HG03354 (cell line): ENCODE data around the gene PLAC9.
A peak's percentile ranks its signal among the peaks of the same experiment; 100 is the strongest.

ENCODE experiments used
- ATAC-seq: cut with Tn5 transposase; IDR thresholded peaks from one replicate; pipeline ENCODE4 v1.9.1; 2021; ENCODE audit warnings: mild to moderate bottlenecking; ENCODE audit not compliant: unreplicated experiment, poor library complexity, severe bottlenecking

Gene PLAC9

DNA sequence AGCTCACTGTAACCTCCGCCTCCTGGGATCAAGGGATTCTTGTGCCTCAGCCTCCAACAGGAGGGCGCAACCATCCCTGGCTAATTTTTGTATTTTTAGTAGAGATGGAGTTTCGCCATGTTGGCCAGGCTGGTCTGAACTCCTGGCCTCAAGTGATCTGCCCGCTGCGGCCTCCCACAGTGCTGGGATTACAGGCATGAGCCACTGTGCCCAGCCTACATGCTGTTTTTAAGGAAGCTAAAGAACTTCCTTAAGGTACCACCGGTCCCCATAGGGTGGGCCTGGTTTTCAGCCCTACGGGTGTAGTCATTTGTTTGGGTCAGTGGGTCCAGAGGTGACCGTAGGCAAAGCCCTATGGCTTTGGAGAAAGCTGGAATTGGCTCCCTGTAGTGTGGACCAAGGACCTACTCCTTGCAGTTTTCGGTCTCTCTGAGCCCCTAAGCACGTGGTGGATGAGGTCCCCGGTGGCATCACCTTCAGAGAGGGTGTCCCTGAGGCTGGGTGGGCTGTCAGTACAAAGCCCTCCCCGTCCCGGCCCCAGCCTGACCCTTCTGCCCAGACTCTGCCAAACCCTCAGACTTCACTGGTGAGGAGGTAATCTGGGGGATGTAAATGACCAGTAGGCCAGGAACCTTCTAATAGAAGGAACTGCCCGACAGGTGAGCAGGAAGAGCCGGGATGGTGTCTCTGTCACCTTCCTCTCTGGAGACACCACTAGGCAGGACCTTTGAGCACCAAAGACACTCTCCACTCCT is 42.3 kb downstream of the PLAC9 start:
- no peak for ATAC-seq

DNA sequence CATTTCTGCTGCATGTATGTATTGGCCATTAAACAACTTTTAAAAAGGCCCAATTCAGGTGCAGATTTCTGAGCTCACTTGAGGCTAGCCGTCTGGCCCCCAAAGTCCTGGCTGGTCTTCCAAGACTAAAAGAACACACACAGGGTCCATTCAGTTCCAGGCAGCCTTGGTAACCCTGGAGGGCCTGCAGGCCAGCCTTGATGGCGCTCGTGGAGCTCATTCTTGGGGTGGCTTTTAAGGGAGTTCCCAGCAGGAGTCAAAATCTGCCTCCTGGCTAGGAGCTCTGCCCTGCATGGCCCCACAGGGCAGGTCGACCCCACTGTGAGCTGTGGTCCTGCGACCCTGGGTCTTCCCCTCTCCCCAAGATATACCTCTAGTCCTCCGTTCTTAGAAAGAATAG is 44.0 kb downstream of the PLAC9 start:
- ATAC-seq = no peak

DNA sequence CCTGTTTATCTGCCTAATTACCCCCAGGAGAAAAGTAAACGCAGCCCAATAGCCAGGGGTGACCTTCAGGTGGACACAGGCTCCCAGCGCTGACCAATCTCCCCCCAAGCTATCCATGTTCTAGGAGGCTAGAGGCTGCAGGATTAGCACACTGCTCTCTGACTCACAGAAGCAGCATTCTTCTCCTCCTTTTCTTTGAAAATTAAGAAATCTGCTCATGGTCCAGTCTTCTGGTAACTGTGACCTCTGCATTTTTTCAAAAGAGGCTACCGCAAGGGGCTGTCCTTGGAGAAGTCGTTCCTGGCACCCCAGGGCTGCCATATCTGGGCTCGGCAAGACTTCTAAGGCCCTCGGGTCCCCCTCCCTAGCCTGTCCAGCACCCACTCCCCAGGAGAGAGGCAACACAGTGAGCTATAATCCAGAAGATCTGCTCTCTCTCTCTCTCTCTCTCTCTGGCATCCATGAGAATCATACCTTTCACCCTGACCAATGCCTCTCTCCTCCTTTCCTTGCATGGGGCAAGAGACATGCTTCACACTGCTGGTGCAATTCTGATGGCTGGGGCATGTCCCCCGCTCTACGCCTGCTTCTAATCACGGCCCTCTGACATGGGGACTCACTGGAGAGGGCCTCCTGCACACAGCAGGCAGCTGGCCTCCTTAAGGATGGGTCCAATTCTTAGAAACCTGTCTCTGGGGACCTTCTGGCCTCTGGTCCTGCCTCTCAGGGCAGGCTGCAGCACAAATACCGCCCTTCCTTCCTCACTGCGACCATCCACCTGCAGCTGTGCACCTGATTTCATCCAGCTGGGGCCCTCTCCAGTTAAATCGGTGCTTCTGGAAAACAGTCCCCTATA is 45.5 kb downstream of the PLAC9 start:
- ATAC-seq = no peak

DNA sequence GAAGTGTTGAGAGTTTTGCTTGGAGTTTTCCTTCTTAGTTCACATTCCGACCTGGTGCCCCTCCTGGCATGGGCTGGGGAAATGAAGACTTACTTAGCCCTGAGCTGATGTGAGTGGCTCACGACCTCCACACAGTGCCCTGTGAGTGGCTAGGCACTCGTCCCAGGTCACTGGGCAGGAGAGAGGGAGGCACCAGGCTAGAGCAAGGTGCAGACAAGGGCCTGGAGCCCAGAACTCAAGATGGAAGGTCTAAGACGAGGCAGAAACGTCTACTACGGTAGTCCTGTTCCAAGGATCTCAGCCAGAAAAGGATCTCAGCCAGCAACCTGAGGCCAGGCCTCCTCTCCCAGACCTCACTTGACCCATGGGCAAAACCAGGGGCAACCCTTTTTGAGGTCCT is 50.5 kb downstream of the PLAC9 start:
- ATAC-seq = no peak

DNA sequence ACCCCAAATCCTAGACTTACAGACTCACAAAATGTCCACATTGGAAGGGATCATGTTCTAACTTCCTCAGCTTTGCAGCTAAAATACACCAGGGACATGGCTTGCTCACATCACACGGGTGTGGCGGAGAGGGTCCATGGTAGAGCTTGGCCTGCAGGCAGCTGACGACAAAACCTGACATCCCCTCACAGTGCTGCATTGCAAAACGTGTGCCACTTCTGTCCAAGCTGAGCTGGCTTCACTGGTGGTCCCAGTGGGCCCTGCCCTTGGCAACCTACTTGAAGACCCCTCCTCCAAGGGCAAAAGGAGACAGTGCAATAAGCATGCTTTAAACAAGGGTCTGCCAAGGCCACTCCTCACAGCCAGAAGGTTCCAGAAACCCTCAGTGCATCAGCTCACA is 50.9 kb downstream of the PLAC9 start:
- ATAC-seq = no peak

DNA sequence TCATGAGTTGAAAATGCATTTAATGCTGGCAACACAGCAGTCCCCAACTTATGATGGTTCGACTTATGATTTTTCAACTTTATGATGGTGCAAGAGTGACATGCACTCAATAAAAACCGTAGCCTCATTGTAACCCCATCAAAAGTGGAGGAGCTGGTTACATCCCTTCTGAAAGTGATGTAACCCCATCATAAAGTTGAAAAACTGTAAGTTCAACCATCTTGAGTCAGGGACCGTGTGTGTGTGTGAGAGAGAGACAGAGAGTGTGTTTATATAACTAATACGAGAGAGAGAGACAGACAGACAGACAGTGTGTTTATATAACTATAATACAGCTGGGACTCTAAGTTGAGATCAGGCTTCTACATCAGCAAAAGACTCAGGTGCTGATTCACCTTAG is 51.8 kb downstream of the PLAC9 start:
- ATAC-seq = no peak

DNA sequence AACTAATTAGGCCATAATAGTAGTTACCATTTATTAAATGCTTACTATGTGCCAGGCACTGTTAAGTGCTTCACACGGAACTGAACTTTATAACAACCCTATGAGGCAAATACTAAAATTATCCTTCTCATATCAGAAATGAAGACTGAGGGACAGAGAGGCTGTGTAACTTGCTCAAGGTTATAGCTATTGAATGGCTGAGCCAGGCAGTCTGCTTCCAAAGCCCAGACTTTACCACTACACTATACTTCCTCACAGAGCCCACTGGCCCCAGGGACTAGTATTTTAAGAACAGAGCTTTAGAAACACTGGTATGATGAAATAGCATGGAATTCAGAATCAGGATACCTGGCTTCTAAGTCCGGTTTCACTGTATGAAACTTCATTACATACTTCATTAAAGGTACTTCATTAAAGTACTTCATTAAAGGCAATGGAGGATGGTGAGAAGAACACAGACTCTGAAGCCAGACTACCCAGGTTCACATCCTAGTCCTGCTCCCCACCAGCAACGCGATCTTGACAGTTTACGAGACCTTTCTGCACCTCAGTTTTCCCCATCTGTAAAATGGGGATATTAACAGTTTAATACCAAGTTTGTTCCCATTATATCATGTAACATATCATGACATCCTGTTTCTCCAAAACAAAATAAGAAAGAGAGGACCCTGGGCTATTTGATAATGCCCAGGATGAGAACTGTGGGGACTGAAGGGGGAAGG is 53.2 kb downstream of the PLAC9 start:
- ATAC-seq = no peak

DNA sequence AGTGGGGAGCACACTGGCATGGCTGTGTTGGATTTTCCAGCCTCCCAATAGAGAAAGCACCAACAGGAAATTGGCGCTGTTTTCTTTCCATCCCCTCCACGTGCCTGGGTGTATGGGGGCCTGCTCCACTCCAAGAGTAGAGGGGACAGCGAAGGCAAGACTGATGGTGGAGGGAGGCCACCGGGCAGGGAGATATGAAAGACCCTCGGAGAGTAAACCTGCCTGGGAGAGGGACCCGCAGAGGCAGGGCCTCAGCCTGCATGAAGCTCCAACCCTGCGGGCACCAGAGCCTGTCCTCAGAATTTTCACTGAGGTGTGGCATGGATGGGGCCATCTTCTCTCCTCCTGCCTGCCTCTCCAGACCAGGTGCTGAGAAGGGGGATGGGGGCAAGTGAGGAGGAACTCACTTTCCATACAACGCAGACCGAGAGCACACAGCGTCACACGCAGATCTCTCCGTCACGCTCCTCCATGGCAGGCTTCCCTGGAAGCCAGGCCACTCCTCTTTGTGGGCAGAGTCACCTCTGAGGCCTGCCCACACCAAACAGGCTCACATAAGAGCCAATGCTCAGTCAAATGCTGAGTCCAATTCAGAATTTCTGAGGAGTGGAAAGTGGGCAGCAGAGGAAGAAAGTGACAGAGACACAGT is 54.0 kb downstream of the PLAC9 start:
- no peak for ATAC-seq

DNA sequence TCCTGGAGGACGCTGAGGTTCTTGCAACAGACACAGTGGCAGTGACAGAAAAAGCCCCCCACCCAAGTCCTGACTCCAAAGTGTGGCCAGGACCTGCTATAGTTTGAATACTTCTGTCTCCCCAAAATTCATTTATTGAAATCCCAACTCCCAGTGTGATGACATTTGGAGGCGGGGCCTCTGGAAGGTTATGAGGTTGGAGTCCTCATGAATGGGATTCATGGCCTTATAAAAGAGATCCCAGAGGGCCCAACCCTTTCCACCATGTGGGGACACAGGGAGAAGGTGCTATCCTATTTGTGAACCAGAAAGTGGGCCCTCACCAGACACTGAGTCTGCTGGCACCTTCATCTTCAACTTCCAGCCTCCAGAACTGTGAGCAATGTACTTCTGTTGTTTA is 54.5 kb downstream of the PLAC9 start:
- ATAC-seq = no peak

DNA sequence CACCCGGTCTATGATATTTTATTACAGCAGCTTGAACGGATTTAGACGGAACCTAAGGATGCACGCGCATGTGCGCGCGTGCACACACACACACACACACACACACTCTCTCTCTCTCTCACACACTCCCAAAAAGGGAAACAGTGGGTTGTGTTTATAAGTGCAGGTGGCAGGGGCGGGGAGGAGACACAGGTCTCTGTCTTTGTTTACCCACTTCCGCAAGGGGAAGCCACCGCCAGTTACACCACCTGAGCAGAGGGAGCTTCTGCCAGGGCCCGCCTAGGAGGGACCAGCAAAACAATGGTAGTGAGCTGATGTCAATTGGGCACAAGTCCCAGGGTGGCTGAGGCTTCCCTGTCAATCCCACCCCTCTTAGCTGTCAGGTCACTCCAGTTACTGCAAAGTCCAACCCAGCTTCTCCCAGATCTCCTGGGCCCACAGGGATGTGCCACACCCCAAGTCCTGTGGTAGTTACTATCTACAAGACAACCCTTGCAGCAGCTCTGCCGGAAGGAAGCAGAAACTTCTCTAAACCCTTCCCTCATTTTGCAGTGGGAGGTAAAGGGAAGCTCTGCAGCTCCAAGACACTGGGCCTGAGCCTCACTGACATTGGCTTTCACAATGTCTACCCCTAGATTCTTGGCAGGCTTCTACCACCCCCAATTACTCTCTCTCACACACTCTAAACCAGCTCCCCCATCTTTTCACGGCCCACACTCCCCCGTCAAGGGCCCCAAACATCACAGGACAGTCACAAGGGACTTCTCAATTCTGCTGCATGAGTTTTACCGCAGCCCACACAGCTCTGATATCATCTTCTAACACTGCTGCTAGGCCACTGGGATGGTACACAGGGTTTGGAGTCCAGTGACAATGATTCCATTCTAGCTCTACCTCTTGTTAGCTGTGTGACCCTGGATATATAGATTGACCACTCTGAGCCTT is 55.2 kb downstream of the PLAC9 start:
- peak; percentile 88 for ATAC-seq

DNA sequence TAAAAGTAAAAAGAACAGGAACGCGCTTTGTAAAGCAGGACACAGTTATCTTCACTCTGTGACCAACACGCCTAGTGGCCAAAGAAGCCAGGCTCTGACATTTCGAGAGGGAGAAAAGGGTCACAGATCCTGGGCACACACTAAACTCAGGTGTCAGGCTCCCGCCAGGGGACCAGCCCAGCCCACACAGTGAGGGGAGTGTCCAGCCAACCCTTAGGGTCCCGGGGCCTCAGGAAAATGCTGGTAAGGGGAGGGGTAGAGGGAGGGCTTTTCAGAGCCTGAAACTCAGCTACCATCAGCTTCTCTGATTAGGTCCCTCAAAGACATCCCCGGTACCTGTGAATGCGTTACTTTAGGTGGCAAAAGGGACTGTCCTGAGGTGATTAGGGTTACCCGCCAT is 56.2 kb downstream of the PLAC9 start:
- no peak for ATAC-seq

DNA sequence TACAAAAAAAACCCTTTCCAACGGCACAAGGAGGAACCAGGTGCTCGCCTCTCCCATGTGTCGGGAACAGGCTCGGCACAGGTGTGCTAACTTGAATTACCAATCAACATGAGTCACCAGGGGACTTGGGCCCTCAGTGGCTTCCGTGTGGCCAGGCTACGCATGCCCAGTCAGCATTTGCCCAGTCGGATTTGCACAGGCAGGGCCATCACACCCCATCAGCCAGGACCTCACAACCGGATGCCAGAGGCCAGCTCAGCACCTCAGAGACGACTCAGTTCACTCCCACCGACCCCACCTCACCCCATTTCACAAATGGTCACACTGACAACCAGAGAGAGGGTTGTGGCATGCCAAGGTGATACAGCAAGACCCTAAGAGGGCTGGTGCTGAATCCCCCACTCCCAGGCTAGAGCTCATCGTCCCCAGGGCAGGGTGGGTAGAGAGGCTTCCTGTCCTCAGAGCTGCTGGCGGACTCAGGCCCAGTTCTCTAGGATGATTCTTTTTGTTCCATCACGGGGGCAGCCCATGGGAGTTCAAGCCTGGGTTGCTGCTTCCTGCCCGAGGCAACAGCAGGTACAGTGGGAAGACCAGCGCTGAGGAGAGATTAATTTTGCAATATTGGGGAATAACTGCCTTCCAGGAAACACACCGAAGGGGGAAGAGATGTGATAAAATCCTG is 59.2 kb downstream of the PLAC9 start:
- ATAC-seq = no peak

DNA sequence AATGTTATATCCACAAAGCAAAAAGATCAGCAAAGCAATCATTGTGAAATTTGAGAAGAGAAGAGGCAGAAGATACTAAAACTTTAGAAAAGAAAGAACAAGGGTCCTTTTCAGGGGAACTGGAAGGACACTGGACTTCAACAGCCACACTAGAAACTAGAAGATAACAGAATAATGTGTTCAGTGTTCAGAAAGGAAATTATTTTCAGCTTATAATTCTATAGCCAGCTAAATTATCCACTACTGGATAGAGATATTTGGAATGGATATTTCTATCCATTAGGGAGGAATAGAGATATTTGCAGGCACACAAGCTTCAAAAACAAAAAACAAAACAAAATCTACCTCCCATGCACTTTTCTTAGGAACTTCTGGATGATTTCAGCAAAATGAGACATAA is 60.0 kb downstream of the PLAC9 start:
- no peak for ATAC-seq

DNA sequence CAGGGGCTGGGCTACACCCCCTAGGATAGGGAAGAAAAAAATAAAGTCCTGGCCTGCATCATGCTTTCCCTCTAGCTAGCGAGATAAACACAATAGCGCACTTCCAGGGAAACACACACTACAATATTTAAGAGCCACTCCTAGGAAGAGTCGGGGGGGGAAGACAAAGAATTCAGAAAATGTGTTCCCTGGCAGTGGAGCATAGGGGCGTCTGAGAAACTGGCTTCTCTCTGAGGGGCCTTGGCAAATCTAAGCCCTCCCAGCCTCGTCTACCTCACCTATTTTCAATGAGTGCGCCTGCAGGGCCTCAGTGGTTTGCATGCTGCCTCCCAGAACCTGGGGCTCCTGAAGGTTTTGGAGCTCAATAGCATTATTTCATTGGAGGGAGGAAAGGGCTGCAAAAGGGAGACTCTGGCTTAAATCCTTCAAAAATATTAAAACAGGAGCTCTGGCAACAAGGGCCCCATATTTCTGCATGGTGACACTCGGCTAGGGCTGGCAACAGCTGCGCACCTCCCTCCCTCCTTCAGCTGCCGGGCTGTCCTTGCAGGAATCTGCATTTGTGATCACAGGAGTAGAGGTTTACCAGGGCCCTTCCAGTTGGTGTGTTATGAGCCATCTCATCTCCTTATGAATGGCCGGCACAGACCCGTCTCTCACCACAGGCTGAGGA is 62.0 kb downstream of the PLAC9 start:
- ATAC-seq = no peak
